Measurements from ENCODE around the gene PPP4R4.

GRCh38 chr14:94237046-94237445 is 62.9 kb downstream of the PPP4R4 start:
- no peak for TF ChIP-seq CTCF (IDR thresholded peaks at IDR 0.05)
- TF ChIP-seq EZH2 (IDR thresholded peaks at IDR 0.05): no peak
